ENCODE results near the gene KIF14. TPM values are rescaled to one million over a fixed set of nuclear protein-coding genes. Genes with fewer than 3 reads are reported as not detected.

Gene KIF14
- total and polyA plus RNA-seq, 2 experiments from 2014 or later = 13.3 to 23.2 TPM

GRCh38 chr1:200626853-200627534 is 6.4 kb upstream of the KIF14 start (continued):
- TF ChIP-seq ETS1 (IDR thresholded peaks at IDR 0.05) (no peak), ZNF462 (CRISPR knock-in tag; IDR thresholded peaks at IDR 0.05) (no peak), JUNB (IDR thresholded peaks at IDR 0.05; ENCODE audit: unreplicated experiment) (no peak), ZNF114 (CRISPR knock-in tag; IDR thresholded peaks at IDR 0.05) (no peak), STAT1 (IDR thresholded peaks at IDR 0.05; ENCODE audit: unreplicated experiment) (no peak), EZH2phosphoT487 (IDR thresholded peaks at IDR 0.05; ENCODE audit: unreplicated experiment) (no peak)

- Histone ChIP-seq H3F3A (replicated peaks; ENCODE audit: low read depth) (no peaks in the 10 kb centered on the region), H4K20me1 (replicated peaks; ENCODE audit: insufficient read depth) (no peaks in the 10 kb centered on the region), H3K4me3 (no peak overlapping the region), H2AFZ (no peak overlapping the region), H3K79me2 (replicated peaks; ENCODE audit: insufficient read depth) (no peaks in the 10 kb centered on the region), H3K27ac (ENCODE audit: low read depth) (no peak overlapping the region), H3K4me1 (ENCODE audit: insufficient read depth) (no peaks in the 10 kb centered on the region; the same call in 1 of the 2 replicates), H3K27me3 (ENCODE audit: insufficient read depth) (no peaks in the 10 kb centered on the region), H3K4me2 (no peak overlapping the region), H3K9me2 (ENCODE audit: insufficient read depth) (no peaks in the 10 kb centered on the region), H3K36me3 (ENCODE audit: insufficient read depth) (no peaks in the 10 kb centered on the region)
- no peak for ATAC-seq
- DNase-seq (ENCODE audit: low spot score) = no peak
- peaks cover 13% of the 10 kb centered on the region for H3K4me1 Mint-ChIP-seq
- H3K36me3 Mint-ChIP-seq (ENCODE audit: low read depth) = no peaks in the 10 kb centered on the region
- H3K9me3 Mint-ChIP-seq = no peaks in the 10 kb centered on the region; the same call in 2 of the 3 replicates
- no peak overlapping the region for H3K27ac Mint-ChIP-seq
- peaks cover 4% of the 10 kb centered on the region for H3K27me3 Mint-ChIP-seq (ENCODE audit: insufficient read depth, low read depth, poor library complexity)
- no peak overlapping the region for H3K4me3 Mint-ChIP-seq
- TF ChIP-seq NANOG (IDR thresholded peaks at IDR 0.05; ENCODE audit: borderline replicate concordance) (no peak), ZNF462 (CRISPR knock-in tag; IDR thresholded peaks at IDR 0.05) (no peak), POLR2AphosphoS5 (IDR thresholded peaks at IDR 0.05; ENCODE audit: low read depth) (no peak), STAT1 (IDR thresholded peaks at IDR 0.05; ENCODE audit: unreplicated experiment) (no peak)
These were observed 4.9 kb upstream of the KIF14 start for GRCh38 chr1:200625381-200625824.

Data from GM23338 (cell line).